NCI-H1930 (cell line): Measurements from ENCODE around the gene SAFB2.

ENCODE experiments used
- DNase-seq, 2 experiments: peaks; one replicate each; lab custom pipeline; 2025; lab: John Stamatoyannopoulos, UW

SAFB2 gene

GRCh38 chr19:5579697-5580096 lies 42.9 kb downstream of the SAFB2 start:
- no peak for DNase-seq

- no peak for DNase-seq
Measured at GRCh38 chr19:5579286-5579685, 43.3 kb downstream of the SAFB2 start.

DNA sequence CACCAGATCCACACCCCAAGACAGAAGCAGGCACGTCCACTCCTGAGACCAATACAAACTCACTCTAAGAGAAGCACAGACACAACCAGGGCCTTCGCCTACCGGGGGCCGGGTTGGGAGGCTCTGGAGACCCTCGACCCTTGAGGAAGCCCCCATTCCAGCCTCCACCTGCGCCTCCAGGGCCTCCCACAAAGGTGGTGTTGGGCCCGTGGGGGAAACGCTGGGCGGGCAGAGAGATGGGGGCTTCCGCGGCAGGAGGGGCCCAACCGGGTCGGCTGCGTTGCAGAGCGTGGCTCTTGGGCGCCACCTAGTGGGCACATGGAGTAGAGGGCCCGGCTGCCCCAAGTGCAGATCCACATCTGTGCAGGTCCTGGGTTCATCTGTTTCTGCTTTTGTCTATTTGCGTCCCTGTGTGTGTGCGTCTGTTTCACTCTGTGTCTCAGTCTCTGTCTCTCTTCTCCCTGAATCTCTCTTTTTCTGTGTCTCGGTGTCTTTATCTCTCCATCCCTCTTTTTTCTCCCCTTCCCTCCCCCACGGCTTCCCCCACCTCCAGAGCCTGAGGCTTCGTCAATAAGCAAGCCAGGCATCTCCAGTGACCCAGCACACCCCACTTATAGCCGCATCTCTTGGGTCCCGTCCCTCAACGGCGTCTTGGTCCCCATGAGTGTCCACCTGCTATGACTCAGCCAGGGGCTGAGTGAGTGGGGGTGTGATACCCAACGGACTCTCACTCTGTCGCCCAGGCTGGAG lies 44.3 kb downstream of the SAFB2 start:
- DNase-seq, result peak; percentile 11 to 45

- DNase-seq, result no peak
Measured at GRCh38 chr19:5575590-5575989, 47.0 kb downstream of the SAFB2 start.

DNA sequence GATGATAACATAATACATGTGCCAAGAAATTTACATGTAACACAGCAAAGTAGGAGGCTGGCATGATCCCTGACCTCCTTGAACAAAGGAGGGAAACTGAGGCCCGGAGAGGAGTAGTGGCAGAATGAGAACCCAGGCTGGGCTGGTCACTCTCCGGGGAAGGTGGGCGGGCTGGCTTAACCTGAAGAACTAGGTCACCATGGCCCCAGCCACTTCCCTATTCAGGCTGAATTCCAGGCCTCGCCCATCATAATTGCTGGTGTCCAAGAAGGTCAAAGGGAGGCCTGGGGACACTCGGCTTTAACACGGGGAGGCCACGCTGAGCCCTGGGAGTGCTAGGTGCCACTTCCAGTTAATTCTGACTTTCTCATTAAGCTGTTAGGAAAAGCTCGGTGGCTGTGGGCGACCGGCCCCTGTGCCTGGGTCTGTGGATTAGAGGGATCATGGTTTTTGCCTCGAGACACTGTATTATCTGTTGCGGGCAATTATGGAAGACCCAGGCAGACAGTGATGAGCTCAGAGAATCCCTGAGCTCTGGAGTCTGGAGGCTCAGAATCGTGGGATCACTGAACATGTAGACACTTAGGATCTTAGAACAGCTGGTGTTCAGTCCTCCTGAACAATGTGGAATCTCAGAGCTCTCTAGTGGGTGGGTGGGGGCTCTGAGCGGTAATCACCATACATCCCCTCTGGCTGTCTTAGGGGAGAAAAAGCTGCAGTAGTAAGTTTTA lies 49.9 kb downstream of the SAFB2 start:
- no peak for DNase-seq

DNA sequence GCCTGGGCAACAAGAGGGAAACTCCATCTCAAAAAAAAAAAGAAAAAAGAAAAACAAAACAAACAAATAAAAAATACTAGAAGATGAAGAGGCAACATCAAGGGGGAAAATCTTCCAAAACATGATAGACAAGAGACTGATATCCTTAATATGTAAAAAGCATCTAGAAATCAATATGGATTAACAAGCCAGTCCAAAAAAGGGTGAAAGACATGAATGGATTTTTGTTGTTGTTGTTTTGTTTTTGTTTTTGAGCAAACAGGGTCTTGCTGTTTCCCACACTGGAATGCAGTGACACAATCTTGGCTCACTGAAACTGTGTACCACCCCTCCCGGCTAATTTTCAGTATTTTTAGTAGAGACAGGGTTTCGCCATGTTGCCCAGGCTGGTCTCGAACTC lies 50.8 kb downstream of the SAFB2 start:
- no peak for DNase-seq

DNA sequence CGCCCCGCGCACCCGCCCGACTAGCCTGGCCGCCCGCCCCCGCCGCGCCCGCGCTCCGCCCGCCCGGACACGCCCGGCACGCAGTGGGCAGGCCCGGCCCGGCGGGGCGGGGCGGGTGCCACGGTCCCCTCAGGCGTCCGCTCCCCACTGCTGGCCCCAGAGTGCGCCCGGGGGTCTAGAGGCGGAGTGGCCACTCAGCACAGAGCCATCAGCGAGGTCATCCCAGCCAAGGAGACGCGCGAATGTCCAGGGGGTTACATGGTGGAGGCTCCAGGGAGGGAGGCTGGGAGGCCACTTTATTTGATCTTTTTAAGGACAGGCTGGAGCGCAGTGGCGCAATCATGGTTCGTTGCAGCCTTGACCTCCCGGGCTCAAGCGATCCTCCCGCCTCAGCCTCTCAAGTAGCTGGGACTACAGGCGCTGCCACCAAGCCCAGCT lies 54.6 kb downstream of the SAFB2 start:
- DNase-seq, result no peak

DNA sequence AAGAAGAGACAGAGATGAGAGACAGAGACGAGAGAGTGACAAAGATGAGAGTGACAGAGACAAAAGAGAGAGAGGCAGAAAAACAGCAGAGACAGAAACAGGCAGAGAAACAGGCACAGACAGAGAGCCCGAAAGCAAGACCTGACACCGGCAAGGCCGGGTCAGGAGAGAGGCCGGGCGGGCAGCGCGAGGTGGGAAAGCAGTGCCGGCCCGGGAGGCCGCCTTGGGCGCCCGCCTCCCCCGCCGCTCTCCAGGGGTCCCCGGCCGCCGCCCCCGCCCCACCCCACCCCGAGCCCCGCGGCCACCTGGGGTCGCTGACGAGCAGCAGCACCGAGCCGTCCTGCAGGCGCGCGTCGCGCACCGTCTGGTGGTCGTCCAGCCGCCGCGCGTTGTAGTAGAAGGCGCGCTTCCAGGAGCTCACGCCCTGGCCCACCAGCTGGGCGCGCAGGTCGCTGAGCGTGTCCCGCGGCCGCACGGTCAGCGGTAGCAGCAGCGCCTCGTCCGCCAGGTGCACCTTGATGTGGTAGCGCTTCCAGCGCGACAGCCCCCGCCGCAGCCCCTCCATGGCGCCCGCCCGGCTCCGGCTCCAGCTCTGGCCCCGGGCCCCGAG lies 55.1 kb downstream of the SAFB2 start, which contains the start of gene TINCR:
TINCR (minus strand) TSS at position 594 of the 610 bp plus-strand sequence.
- peak in 1 of 2 experiments; percentile 3 for DNase-seq

DNA sequence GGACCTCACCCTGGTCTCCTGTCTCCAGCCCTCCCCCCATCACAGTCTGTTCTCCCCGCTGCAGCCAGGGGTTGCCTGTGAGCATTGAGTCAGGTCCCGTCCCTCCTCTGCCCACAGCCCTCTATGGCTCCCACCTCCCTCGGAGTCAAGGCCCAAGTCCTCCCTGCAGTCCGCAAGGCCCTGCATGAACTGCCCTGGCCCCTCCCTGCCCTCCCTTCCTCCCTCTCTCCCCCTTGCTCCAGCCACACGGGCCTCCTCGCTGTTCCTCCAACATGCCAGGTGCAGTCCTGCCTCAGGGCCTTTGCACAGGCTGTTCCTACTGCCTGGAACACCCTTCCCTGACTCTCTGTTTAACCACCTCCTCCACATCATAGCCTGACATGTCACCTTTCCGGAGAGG lies 57.6 kb downstream of the SAFB2 start:
- no peak for DNase-seq

DNA sequence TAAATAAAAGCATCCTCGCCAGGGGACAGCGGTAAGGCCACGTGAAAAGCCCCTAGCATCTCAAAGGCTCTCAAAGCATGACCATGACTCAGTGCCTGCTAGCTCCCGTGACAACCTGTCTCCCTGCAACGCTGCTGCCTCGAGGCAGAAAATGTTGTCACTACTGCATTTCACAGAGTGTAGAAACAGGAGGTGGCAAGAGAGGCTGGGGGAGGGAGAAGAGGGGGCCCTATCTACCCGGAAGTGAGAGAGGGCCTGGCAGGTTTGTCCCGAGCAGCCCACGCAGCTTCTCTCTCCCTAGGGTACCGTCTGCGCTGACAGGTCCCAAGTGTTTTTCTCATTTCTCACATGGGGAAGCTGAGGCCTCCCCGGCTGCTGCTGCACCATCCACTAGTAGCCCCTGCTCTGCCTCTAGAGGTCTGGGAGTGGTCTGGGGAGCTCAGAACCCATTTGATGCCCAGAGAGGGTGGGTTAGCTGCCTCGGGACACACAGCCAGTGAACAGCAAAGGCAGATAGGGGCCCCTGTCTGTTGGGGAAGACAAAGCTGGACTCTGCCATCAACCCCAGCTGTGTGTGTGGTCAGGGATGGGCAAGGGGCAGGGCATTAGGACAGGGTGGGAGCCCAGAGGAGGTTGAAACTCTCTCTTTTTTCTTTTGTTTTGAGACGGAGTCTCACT lies 58.5 kb downstream of the SAFB2 start:
- DNase-seq, result no peak

DNA sequence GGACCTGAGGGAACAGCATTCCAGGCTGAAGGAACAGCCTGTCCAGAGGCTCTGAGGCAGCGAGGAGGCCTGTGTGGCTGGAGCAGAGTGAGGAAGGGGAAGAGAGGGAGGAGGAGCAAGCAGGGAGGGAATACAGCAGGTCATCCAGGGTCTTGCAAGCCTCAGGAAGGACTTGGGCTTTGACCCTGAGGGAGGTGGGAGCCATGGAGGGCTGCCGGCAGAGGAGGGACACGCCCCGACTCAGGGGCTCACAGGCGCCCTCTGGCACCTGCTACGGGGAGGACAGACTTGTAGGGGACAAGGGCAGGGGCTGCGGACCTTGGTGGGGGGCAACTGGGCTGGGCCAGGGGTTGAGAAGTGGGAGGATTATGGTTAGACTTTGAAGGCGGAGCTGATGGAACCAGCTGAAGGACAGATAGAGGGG lies 59.6 kb downstream of the SAFB2 start:
- DNase-seq, result no peak

GRCh38 chr19:5562280-5562679 lies 60.3 kb downstream of the SAFB2 start:
- DNase-seq, result no peak

DNA sequence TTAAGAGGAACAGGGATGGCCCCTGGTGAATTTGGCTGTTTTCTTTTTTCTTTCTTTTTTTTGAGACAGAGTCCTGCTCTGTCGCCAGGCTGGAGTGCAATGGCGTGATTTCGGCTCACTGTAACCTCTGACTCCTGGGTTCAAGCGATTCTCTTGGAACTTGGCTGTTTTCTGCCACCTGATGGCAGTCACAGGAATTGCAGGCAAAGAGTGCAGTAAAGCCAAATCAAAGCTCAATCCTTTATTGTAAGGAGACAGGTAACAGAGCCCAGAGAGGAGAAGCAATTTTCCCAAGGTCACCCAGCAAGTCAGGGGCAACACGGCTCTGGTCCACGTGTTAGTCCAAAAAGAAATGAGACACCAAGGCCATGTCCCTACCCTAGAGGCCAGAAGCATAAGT lies 61.0 kb downstream of the SAFB2 start:
- no peak for DNase-seq

- DNase-seq, result no peak
Measured at GRCh38 chr19:5560156-5560555, 62.4 kb downstream of the SAFB2 start.

- DNase-seq, result no peak
Measured at GRCh38 chr19:5559804-5560133, 62.8 kb downstream of the SAFB2 start.

- DNase-seq, result no peak
Measured at GRCh38 chr19:5558101-5558621, 64.4 kb downstream of the SAFB2 start.

GRCh38 chr19:5557691-5558090 lies 64.9 kb downstream of the SAFB2 start:
- DNase-seq, result no peak

DNA sequence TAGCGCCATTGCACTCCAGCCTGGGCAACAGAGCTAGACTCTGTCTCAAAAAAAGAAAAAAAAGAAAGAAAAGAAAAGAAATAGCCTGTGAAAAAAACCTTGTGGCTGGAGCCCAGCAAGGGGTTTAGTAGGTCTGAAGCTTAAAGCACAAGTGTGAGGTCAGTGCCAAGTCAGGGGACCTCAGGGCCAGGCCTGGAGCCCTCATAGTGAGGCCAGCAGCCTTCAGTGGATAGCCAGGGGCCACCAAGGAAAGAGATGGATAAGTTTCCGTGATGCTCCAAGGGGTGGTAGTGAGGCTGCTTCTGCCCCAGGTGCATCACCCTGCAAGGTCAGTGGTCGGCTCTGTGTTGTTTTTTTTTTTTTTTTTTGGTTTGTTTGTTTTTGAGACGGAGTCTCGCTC lies 67.7 kb downstream of the SAFB2 start:
- DNase-seq, result no peak

DNA sequence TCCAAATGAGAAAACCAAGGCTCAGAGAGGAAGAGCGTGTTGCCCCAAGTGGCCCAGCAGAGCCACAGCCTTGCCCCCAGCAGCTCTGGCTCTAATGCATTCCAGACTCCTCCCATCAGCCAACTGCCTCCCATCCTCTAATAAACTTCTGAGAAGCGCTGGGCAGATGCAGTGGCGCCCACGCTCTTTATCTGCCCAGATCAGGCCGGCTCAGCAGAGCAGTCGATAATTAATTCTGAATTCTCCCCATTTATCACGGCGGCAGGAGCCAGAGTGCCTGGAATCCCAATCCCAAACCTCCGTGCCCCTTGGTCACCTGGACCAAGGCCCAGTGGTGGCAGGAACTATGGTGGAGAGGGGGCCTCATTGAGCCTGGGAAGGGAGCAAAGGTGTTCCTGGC lies 68.7 kb downstream of the SAFB2 start:
- DNase-seq, result no peak

DNA sequence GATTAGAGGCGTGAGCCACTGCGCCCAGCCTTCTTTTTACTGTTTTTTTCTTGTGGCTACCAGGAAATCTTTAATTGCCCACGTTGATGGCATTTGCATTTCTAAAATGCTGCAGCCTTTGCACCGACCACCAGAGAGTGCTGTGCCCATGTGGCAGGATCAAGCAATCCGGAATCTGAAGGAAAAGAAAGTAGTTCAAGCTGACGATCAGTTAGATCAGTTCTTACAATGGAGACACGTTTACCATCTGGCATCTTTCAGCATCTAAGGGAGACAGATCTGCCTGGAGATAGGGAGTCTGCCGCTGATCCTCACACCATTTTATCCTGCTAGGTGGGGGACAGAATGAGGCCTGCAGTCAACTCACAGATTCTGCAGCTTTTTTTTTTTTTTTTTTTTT lies 74.7 kb downstream of the SAFB2 start:
- DNase-seq, result no peak

- DNase-seq, result no peak
Measured at GRCh38 chr19:5545984-5546383, 76.6 kb downstream of the SAFB2 start.

DNA sequence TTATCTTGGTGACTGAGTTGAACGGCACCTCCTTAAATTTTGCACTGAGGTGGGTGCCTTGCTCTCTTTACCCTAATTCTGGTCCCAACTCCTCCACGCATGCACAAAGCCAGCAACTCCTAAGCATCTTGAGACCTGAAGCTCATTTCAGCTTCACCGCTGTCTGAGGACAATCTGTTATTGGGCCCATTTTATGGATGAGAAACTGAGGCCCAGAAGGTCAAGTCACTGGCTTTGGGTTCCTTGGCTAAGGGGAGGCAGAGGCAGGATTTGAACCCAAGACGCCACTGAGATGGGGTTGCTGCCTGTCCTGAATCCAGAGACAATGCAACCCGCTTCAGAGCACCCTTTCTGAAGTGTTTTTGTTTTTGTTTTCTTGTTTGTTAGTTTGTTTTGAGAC lies 77.5 kb downstream of the SAFB2 start:
- DNase-seq, result no peak
